HCT116 (cell line): Measurements from ENCODE around the gene HAPLN2. TPM values are rescaled to one million over a fixed set of nuclear protein-coding genes. Genes with fewer than 3 reads are reported as not detected.

Source experiments
- ATAC-seq: fragments of 200-7000 bp; cut with Tn5 transposase; 2 replicates; pipeline ENCODE4 v1.9.1; 2020; ENCODE audit warnings: mild to moderate bottlenecking, moderate library complexity
- BruUV-seq: library from RNA; stranded (reverse); fragments of 400-500 nt; replicated peaks from 2 replicates; lab custom pipeline; 2021; lab: Mats Ljungman, UMichigan
- CTCF ChIA-PET: fragments of 300-600 bp; sonication (Branson Sonifier 250); formaldehyde crosslinking; loops from one replicate; lab custom pipeline; 2021; ENCODE audit warnings: antibody characterized with exemption; lab: Charles Lee
- POLR2A ChIA-PET: fragments of 300-600, 350-600 bp; sonication (Branson Sonifier 250); formaldehyde crosslinking; loops from one replicate; lab custom pipeline; 2021; ENCODE audit warnings: antibody characterized with exemption; lab: Charles Lee
- RAD21 ChIA-PET, 2 experiments: fragments of 300-600 bp; sonication (Branson Sonifier 250); formaldehyde crosslinking; loops; one replicate each; lab custom pipeline; 2023; ENCODE audit warnings: low total read pairs in 2 of 2; ENCODE audit not compliant: uncharacterized antibody in 2 of 2, unreplicated experiment in 2 of 2, low non-redundant PET in 1 of 2; lab: Charles Lee
- DNase-seq: peaks from one replicate; pipeline ENCODE4 v3.0.0-alpha.2; 2010; ENCODE audit warnings: low read depth, low spot score
- H2AFZ ChIP-seq: fragments of 200-600 bp; shearing (Covaris generic), sonication (generic); 2 replicates; pipeline ENCODE4 v1.6.1; 2017; ENCODE audit warnings: low read depth, mixed run types, mixed read lengths, antibody characterized with exemption, low read length; ENCODE audit not compliant: poor library complexity, severe bottlenecking
- H3K27ac ChIP-seq: 2 replicates; pipeline ENCODE4 v1.5.1; 2012; ENCODE audit warnings: low read depth, low read length
- H3K27me3 ChIP-seq: fragments of 200-600 bp; sonication (generic); 2 replicates; pipeline ENCODE4 v1.6.1; 2016; ENCODE audit warnings: mixed run types, low read length, mixed read lengths; ENCODE audit not compliant: insufficient read depth
- H3K36me3 ChIP-seq, 2 experiments: fragments of 200-500 bp in 1 of 2; fragments of 200-600 bp in 1 of 2; sonication (Bioruptor generic) in 1 of 2; sonication (generic) in 1 of 2; 2 replicates each; pipeline versions ENCODE4 v1.5.1 to v1.6.1; 2014 to 2016; ENCODE audit warnings: low read length in 2 of 2, inconsistent platforms in 1 of 2, mixed read lengths in 1 of 2, mixed run types in 1 of 2; ENCODE audit not compliant: insufficient read depth in 2 of 2, control insufficient read depth in 1 of 2
- H3K4me1 ChIP-seq, 2 experiments: fragments of 200-600 bp in 1 of 2; sonication (generic) in 1 of 2; 2 replicates each; pipeline versions ENCODE4 v1.5.1 to v1.6.1; 2012 to 2017; ENCODE audit warnings: low read length in 2 of 2, inconsistent platforms in 1 of 2, mild to moderate bottlenecking in 1 of 2, mixed read lengths in 1 of 2, mixed run types in 1 of 2, moderate library complexity in 1 of 2; ENCODE audit not compliant: insufficient read depth in 2 of 2, control insufficient read depth in 1 of 2
- H3K4me2 ChIP-seq: fragments of 200-600 bp; sonication (generic); 2 replicates; pipeline ENCODE4 v1.6.1; 2017; ENCODE audit warnings: mixed run types, low read length, mixed read lengths
- H3K4me3 ChIP-seq, 2 experiments: fragments of 200-600 bp in 1 of 2; sonication (generic) in 1 of 2; replicated peaks in 1 of 2; 2 replicates each; pipeline ENCODE4 v1.5.1; 2011 to 2016; ENCODE audit warnings: low read length in 2 of 2, control low read depth in 1 of 2, low read depth in 1 of 2, mild to moderate bottlenecking in 1 of 2, mixed read lengths in 1 of 2, mixed run types in 1 of 2
- H3K79me2 ChIP-seq: fragments of 200-600 bp; sonication (generic); 2 replicates; pipeline ENCODE4 v1.6.1; 2017; ENCODE audit warnings: mild to moderate bottlenecking, mixed run types, low read length, moderate library complexity, mixed read lengths; ENCODE audit not compliant: insufficient read depth
- H3K9ac ChIP-seq: fragments of 200-600 bp; sonication (generic); 2 replicates; pipeline ENCODE4 v1.6.1; 2016; ENCODE audit warnings: low read length, mixed read lengths
- H3K9me2 ChIP-seq: fragments of 200-600 bp; sonication (generic), shearing (Covaris generic); 2 replicates; pipeline ENCODE4 v1.6.1; 2017; ENCODE audit warnings: mixed run types, mild to moderate bottlenecking, moderate library complexity; ENCODE audit not compliant: insufficient read depth
- H3K9me3 ChIP-seq, 2 experiments: fragments of 200-500 bp in 1 of 2; fragments of 200-600 bp in 1 of 2; sonication (Bioruptor generic) in 1 of 2; sonication (generic) in 1 of 2; 2 replicates each; pipeline ENCODE4 v1.6.1; 2014 to 2017; ENCODE audit warnings: low read length in 2 of 2, mixed read lengths in 2 of 2, inconsistent platforms in 1 of 2, low read depth in 1 of 2, mild to moderate bottlenecking in 1 of 2, mixed run types in 1 of 2, moderate library complexity in 1 of 2; ENCODE audit not compliant: control insufficient read depth in 1 of 2, insufficient read depth in 1 of 2
- H4K20me1 ChIP-seq: fragments of 200-600 bp; sonication (generic), shearing (Covaris generic); 2 replicates; pipeline ENCODE4 v1.6.1; 2017; ENCODE audit warnings: mixed run types, mild to moderate bottlenecking, moderate library complexity; ENCODE audit not compliant: insufficient read depth
- CBX3 ChIP-seq: IDR thresholded peaks from 2 replicates; pipeline ENCODE4 v1.6.1; 2012; ENCODE audit warnings: low read depth
- FOSL1 ChIP-seq: IDR thresholded peaks from 2 replicates; pipeline ENCODE4 v1.6.1; 2012; ENCODE audit warnings: low read depth
- JUND ChIP-seq: IDR thresholded peaks from 2 replicates; pipeline ENCODE4 v1.6.1; 2012
- POLR2A ChIP-seq: IDR thresholded peaks from 2 replicates; pipeline ENCODE4 v1.7.0; 2011; ENCODE audit warnings: borderline replicate concordance; ENCODE audit not compliant: insufficient read depth, insufficient read length; ENCODE audit errors: extremely low read depth
- POLR2AphosphoS5 ChIP-seq: IDR thresholded peaks from 2 replicates; pipeline ENCODE4 v1.6.1; 2011; ENCODE audit warnings: mild to moderate bottlenecking, low read depth, low read length, moderate library complexity
- SIN3A ChIP-seq: IDR thresholded peaks from 2 replicates; pipeline ENCODE4 v1.6.1; 2012; ENCODE audit warnings: low read depth
- SP1 ChIP-seq: IDR thresholded peaks from 2 replicates; pipeline ENCODE4 v1.6.1; 2012; ENCODE audit warnings: low read depth
- intact Hi-C: fragments of 100-400 bp; cut with micrococcal nuclease; formaldehyde crosslinking; loops from 2 replicates; pipeline ENCODE4 v1.10.0; 2022
- total RNA-seq: library from RNA; stranded (reverse); gene quantifications from one replicate; pipeline ENCODE4 v1.2.1, GENCODE V29; 2021; ENCODE audit not compliant: unreplicated experiment
- TF ChIP-seq, protein P1 (sequence below): IDR thresholded peaks from 2 replicates; pipeline ENCODE4 v1.6.1; 2012
- TF ChIP-seq, protein P2 (sequence below), 3 experiments: fragments of 200-600 bp in 1 of 3; sonication (generic) in 1 of 3; IDR thresholded peaks in 2 of 3; conservative IDR thresholded peaks in 1 of 3; 2 replicates each; pipeline ENCODE4 v1.5.1; 2012 to 2017; ENCODE audit warnings: low read depth in 2 of 3, low read length in 2 of 3, antibody characterized with exemption in 1 of 3, borderline replicate concordance in 1 of 3, control low read depth in 1 of 3, mild to moderate bottlenecking in 1 of 3, mixed read lengths in 1 of 3, mixed run types in 1 of 3, moderate library complexity in 1 of 3; ENCODE audit not compliant: insufficient read depth in 1 of 3

The HAPLN2 gene
- total RNA-seq, 1 experiment from 2014 or later = 0.54 TPM

DNA sequence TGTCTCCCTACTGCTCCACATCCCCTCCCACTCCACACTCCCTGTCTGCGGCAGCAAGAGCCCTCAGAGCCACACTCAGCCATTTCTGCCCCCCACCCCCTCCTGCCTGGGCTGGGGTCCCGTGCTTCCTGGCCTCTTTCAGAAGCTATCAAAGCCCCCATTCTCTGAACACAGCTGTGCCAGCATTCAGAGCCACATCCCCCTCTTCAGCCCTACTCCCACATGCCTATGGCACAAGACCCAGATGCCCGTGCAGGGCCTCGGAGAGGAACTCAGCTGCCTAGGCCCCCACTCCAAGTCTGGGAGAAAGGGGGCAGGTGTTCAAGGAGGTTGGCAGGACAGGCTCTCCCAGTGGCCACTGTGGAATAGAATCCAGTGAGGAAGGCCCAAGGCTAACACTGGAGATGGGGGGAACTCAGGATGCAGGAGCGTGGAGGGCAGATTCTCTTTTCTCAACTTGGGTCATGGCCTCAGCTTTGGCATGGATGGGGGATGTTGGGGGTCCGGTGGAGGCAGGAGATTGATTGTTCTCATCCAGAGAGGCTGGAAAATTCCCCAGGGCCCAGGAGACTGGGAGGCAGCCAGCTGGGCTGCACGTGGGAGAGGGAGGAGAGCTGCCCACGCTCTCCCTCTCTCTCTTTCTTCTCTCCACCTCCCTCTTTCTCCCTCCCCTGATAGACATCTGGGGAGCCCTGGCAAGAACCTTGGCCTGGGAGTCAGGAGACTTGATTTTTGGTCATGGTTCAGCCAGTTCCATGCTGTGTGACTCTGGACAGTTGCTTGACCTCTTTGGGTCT lies 19.2 kb downstream of the HAPLN2 start:
- Histone ChIP-seq H3K9me3 (no peaks in the 10 kb centered on the region), H3K9ac (no peak overlapping the region), H3K79me2 (no peaks in the 10 kb centered on the region), H3K4me3 (no peak overlapping the region), H3K4me1 (peaks cover 8 to 27% of the 10 kb centered on the region in 2 experiments; a peak in 3 of 4 replicates), H3K36me3 (peaks cover 8 to 10% of the 10 kb centered on the region in 2 experiments; a peak in 2 of 4 replicates), H4K20me1 (no peaks in the 10 kb centered on the region), H3K27me3 (no peaks in the 10 kb centered on the region), H3K4me2 (no peak overlapping the region), H3K9me2 (no peaks in the 10 kb centered on the region), H2AFZ (no peak overlapping the region), H3K27ac (no peak overlapping the region)
- POLR2A ChIA-PET = no interaction called here
- RAD21 ChIA-PET = no interaction called here
- BruUV-seq = no TSS peak
- CTCF ChIA-PET = interaction anchor here (5.9 kb wide), 1 partner anchor 10 kb away, joined by 33 read pairs; no protein-coding TSS in a partner anchor
- intact Hi-C loops = no loop called here
- DNase-seq (no peak), ATAC-seq (peak; percentile 7; the same call in 1 of the 2 replicates)
- TF ChIP-seq SIN3A (no peak), JUND (peak; percentile 35; the same call in 1 of the 2 replicates), POLR2AphosphoS5 (peak; percentile 55)

DNA sequence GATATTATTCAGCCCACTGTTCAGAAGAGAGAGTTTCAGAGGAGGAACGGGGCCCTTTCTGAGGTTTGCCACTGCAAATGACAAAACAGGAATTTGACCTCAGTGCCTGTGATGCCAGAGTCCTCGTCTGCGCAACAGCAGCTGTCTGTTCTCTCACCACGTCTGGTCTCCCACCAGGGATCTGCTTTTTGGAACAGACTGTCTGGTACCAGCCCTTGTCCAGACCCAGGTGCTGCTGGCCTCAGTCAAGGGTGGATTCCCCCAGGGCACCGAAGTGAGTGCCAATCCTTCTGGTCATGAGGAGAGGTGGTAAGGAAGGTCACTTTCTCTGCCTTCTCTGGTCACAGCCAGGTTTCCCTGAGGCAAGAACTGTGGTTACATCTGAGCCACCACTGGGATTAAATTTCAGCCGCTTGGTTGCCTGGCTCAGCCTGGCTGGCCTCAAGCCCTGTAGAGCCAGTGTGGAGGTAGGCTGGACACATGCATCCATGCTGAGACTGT lies 20.4 kb downstream of the HAPLN2 start:
- TF ChIP-seq, protein P1, sequence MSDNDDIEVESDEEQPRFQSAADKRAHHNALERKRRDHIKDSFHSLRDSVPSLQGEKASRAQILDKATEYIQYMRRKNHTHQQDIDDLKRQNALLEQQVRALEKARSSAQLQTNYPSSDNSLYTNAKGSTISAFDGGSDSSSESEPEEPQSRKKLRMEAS = 0 out of 2 replicates have a peak, but pooled peaks have one; percentile 40
- TF ChIP-seq, protein P2, sequence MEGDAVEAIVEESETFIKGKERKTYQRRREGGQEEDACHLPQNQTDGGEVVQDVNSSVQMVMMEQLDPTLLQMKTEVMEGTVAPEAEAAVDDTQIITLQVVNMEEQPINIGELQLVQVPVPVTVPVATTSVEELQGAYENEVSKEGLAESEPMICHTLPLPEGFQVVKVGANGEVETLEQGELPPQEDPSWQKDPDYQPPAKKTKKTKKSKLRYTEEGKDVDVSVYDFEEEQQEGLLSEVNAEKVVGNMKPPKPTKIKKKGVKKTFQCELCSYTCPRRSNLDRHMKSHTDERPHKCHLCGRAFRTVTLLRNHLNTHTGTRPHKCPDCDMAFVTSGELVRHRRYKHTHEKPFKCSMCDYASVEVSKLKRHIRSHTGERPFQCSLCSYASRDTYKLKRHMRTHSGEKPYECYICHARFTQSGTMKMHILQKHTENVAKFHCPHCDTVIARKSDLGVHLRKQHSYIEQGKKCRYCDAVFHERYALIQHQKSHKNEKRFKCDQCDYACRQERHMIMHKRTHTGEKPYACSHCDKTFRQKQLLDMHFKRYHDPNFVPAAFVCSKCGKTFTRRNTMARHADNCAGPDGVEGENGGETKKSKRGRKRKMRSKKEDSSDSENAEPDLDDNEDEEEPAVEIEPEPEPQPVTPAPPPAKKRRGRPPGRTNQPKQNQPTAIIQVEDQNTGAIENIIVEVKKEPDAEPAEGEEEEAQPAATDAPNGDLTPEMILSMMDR (IDR thresholded peaks at IDR 0.05 in 2 of 3, conservative IDR thresholded peaks at IDR 0.05 in 1 of 3; ENCODE audit: borderline replicate concordance in 1 of 3, insufficient read depth in 1 of 3, low read depth in 2 of 3, low read length in 2 of 3) = no peak
- TF ChIP-seq POLR2A (no peak), FOSL1 (peak; percentile 27; the same call in 1 of the 2 replicates), CBX3 (peak; percentile 39; the same call in 1 of the 2 replicates), SP1 (peak; percentile 15; the same call in 1 of the 2 replicates), POLR2AphosphoS5 (peak; percentile 65), JUND (peak; percentile 47)
- Histone ChIP-seq H3K4me2 (no peak overlapping the region; the same call in 1 of the 2 replicates), H3K27me3 (no peaks in the 10 kb centered on the region), H3K4me3 (no peak overlapping the region), H3K9me3 (no peaks in the 10 kb centered on the region), H3K27ac (no peak overlapping the region), H3K79me2 (no peaks in the 10 kb centered on the region), H3K4me1 (peaks cover 8 to 27% of the 10 kb centered on the region in 2 experiments; a peak in 3 of 4 replicates), H3K9ac (no peak overlapping the region), H2AFZ (no peak overlapping the region), H4K20me1 (no peaks in the 10 kb centered on the region), H3K9me2 (no peaks in the 10 kb centered on the region), H3K36me3 (peaks cover 14 to 22% of the 10 kb centered on the region in 2 experiments)
- ATAC-seq (peak; percentile 52), DNase-seq (no peak)
- ChIA-PET CTCF (interaction anchor here (5.9 kb wide), 1 partner anchor 11 kb away, joined by 33 read pairs; no protein-coding TSS in a partner anchor), POLR2A (no interaction called here), RAD21 (no interaction called here)
- intact Hi-C loops = no loop called here
- no TSS peak for BruUV-seq
